IPS DF 6.9 (cell line): ENCODE data around the gene NCMAP.

Experiments
- DNase-seq: peaks from one replicate; pipeline ENCODE4 v3.0.0-alpha.2; 2013; ENCODE audit warnings: low read depth, low spot score
- H3K27ac ChIP-seq: one replicate; pipeline ENCODE4 v1.5.1; 2013; ENCODE audit warnings: low read length, control low read depth
- H3K27me3 ChIP-seq: 2 replicates; pipeline ENCODE4 v1.6.1; 2013; ENCODE audit warnings: mild to moderate bottlenecking, low read length; ENCODE audit not compliant: control insufficient read depth, insufficient read depth
- H3K36me3 ChIP-seq: 2 replicates; pipeline ENCODE4 v1.6.1; 2013; ENCODE audit warnings: low read length; ENCODE audit not compliant: control insufficient read depth, insufficient read depth
- H3K4me1 ChIP-seq: 2 replicates; pipeline ENCODE4 v1.6.1; 2013; ENCODE audit warnings: low read length; ENCODE audit not compliant: control insufficient read depth, insufficient read depth
- H3K4me3 ChIP-seq: 2 replicates; pipeline ENCODE4 v1.5.1; 2013; ENCODE audit warnings: mild to moderate bottlenecking, low read length
- H3K9me3 ChIP-seq: 2 replicates; pipeline ENCODE4 v1.6.1; 2013; ENCODE audit warnings: low read length, inconsistent platforms; ENCODE audit not compliant: control insufficient read depth, insufficient read depth
- WGBS: extraction: QIAGEN DNeasy Blood & Tissue Kit; methylation state at CpG from one replicate; pipeline ENCODE4 v1.1.7; 2013; ENCODE audit warnings: mixed read lengths, missing lambda C conversion rate; ENCODE audit not compliant: insufficient read length, insufficient coverage; 5-methylcytosine and 5-hydroxymethylcytosine counted together

The NCMAP gene

DNA sequence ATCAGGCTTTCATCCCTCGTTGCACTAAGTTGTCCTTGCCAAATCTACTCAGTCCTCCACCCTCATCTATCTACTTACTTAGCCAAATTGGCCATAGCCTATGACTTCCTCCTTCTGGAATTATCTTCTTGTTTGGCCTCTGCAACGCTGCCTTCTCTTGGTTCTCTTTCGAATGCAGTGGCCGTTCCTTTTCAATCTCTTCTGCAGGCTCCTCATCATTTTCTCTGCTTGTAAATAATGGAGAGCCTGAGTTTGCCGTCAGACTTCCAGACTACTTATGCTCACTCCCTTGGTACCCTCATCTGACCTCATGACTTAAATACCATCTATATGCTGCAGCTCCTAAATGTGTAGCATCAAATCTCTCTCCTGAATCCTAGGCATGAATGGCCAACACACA is 64.8 kb downstream of the NCMAP start:
- DNase-seq, result no peak
- H3K36me3 ChIP-seq, result no peaks in the 10 kb centered on the region
- H3K4me1 ChIP-seq, result no peaks in the 10 kb centered on the region
- no CpG with 5 or more reads among the region's 5 CpGs for WGBS
- no peak overlapping the region for H3K27ac ChIP-seq
- no peaks in the 10 kb centered on the region for H3K9me3 ChIP-seq
- no peaks in the 10 kb centered on the region for H3K27me3 ChIP-seq
- H3K4me3 ChIP-seq, result no peak overlapping the region

DNA sequence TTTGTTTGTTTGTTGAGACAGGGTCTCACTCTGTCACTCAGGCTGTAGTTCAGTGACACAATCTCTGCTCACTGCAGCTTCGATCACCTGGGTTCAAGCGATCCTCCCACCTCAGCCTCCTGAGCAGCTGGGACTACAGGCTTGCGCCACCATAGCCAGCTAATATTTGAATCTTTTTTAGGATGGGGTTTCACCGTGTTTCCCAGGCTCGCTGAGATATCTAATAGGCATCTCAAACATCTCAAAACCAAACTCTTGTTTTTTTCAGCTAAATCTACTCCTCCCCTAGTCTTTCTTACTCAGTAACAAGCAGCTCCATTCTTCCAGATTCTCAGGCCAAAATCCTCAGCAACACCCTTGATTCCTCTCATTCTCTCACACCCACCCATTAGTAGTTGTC is 65.2 kb downstream of the NCMAP start:
- Histone ChIP-seq H3K4me3 (no peak overlapping the region), H3K36me3 (no peaks in the 10 kb centered on the region), H3K27me3 (no peaks in the 10 kb centered on the region), H3K27ac (no peak overlapping the region), H3K9me3 (no peaks in the 10 kb centered on the region), H3K4me1 (no peaks in the 10 kb centered on the region)
- DNase-seq, result no peak
- no CpG with 5 or more reads among the region's 5 CpGs for WGBS

DNA sequence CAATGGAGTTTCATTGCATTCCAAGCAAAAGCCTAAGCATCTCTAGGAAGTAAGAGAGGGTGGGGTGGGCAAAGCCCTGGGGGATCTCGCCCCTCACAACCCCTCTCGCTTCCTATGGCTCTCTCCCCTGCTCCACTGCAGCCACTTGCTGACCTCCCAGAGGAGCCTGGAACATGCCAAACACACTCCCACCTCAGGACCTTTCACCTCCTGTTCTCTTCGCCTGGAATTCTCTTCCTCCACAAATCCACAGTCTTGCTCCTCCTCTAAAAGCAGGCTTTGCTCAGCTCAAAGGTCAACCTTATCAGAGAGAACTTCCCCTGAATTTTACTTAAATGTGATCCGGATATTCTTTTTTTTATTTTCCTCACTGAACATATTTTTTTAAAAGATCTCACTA is 66.3 kb downstream of the NCMAP start:
- Histone ChIP-seq H3K4me1 (no peaks in the 10 kb centered on the region), H3K9me3 (no peaks in the 10 kb centered on the region), H3K36me3 (no peaks in the 10 kb centered on the region), H3K27me3 (no peaks in the 10 kb centered on the region), H3K27ac (no peak overlapping the region), H3K4me3 (no peak overlapping the region)
- DNase-seq, result no peak
- no CpG with 5 or more reads among the region's 4 CpGs for WGBS

DNA sequence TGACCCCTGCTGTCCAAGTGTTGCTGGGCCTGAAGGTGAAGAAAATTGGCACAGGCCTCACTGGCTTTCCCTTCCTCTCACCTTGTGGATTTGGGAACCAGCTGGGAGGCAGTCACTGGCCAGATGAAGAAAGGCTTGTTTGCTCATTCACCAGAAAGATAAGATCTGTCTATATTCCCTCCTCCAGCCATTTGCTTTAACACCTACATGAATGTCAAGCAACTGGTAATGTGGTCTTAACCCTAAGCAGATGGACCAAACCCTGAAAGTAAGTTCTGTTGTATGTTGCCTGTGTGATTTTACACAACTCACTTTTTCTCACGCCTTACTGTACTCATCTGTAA is 76.9 kb downstream of the NCMAP start:
- DNase-seq, result no peak
- WGBS, result no CpG with 5 or more reads among the region's 1 CpG
- no peak overlapping the region for H3K4me3 ChIP-seq
- H3K36me3 ChIP-seq, result no peaks in the 10 kb centered on the region
- H3K9me3 ChIP-seq, result no peaks in the 10 kb centered on the region
- no peak overlapping the region for H3K27ac ChIP-seq
- H3K27me3 ChIP-seq, result no peaks in the 10 kb centered on the region
- H3K4me1 ChIP-seq, result no peaks in the 10 kb centered on the region

DNA sequence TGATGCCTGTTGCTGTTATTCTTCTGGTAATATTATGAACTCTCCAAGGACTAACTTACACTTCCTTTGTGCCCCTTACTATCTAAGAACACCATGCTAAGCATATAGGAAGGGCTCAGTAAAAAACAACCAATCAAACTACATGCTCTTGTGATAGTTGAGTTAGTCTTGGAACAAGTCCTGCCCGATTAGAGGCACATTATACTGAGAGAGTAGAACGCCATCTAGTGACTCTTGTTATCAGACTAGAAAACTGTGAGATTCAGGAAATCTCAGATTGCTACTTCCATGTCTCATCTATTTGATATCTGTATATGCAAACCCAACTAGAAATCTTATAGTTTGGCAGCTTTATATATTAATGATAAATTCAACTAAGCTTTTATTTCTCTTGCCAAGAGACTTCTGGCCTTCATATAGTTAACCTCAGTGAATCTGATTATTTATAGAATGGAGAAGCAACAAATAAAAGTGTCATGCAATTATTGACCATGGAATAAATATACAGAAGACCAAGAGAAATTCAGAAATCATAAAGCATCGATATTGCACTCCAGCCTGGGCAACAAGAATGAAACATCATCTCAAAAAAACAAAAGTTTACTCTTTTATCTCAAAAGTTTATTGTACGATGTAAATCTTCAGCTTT is 79.4 kb downstream of the NCMAP start:
- H3K9me3 ChIP-seq, result no peaks in the 10 kb centered on the region
- H3K4me1 ChIP-seq, result no peaks in the 10 kb centered on the region
- WGBS, result no CpG with 5 or more reads among the region's 4 CpGs
- no peaks in the 10 kb centered on the region for H3K27me3 ChIP-seq
- DNase-seq, result no peak
- H3K36me3 ChIP-seq, result no peaks in the 10 kb centered on the region
- no peak overlapping the region for H3K4me3 ChIP-seq
- no peak overlapping the region for H3K27ac ChIP-seq

DNA sequence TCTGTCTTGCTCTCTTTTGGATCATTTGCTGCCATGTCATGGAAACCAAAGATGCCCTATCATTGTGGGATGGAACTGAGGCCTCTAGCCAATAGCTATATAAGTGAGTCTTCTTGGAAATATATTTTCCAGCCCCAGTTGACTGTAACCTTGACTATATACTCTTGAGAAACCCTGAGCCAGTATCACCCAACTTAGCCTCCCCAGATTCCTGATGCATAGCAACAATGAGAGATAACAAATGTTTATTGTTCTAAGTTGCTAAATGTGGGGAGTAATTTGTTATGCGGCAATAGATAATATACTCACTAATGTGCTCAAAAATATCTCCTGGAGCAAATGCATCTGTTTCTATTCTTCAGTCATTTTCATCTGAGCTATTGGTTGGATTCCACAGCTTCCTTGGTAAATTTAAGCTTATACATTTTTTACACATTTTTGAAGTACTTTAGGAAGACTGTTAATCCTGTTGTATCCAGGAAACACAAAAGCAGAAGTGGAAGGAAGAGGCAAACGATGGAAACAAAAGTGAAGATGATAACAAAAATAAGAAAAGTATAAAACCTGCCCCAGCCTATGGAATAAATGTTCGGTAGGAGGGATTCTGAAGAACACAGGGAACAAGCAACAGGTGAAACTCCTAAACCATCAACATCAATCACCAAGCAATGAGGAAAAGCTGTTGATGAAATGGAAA is 80.9 kb downstream of the NCMAP start:
- no peaks in the 10 kb centered on the region for H3K36me3 ChIP-seq
- DNase-seq, result no peak
- WGBS, result no CpG with 5 or more reads among the region's 3 CpGs

DNA sequence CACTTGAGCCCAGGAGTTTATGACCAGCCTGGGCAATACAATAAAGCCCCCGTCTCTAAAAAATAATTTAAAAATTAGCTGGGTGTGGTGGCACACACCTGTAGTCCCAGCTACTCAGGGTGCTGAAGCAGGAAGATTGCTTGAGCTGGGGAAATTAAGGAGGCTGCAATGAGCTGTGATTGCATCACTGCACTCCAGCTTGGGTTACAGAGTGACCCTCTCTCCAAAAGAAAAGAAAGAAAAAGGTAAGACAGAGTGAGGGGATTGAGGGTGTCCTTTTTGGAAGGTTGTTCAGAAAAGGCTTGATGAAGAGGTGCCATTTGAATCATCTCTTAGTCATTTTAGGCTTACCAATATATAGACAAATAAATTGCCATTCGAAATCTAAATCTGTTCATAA is 83.2 kb downstream of the NCMAP start:
- Histone ChIP-seq H3K4me1 (peaks cover 4% of the 10 kb centered on the region), H3K9me3 (no peaks in the 10 kb centered on the region), H3K27me3 (no peaks in the 10 kb centered on the region), H3K36me3 (no peaks in the 10 kb centered on the region), H3K27ac (no peak overlapping the region), H3K4me3 (no peak overlapping the region)
- no CpG with 5 or more reads among the region's 2 CpGs for WGBS
- DNase-seq, result no peak

More for the DNA sequence above, 80.9 kb downstream of the NCMAP start:
- Histone ChIP-seq H3K27me3 (no peaks in the 10 kb centered on the region), H3K9me3 (no peaks in the 10 kb centered on the region), H3K4me1 (peaks cover 4% of the 10 kb centered on the region), H3K27ac (no peak overlapping the region), H3K4me3 (no peak overlapping the region)

DNA sequence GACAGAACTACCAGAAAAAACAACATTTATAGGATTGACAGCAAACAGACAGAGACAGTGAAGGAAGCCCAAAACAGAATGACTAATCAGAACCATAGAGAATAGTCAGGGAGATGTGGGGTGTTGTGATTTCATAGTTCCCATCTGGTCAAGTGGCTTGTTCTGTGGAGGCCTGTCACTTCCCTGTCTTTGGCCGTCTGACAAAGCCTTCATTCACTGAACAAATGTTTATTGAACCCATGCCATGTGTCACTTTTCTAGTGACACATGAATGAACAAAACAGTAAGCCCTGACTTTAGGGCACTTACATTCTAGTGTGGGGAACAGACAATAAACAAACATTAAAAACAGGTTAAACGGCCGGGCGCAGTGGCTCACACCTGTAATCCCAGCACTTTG is 84.0 kb downstream of the NCMAP start:
- H3K9me3 ChIP-seq, result no peaks in the 10 kb centered on the region
- H3K36me3 ChIP-seq, result no peaks in the 10 kb centered on the region
- no peak overlapping the region for H3K27ac ChIP-seq
- WGBS, result no CpG with 5 or more reads among the region's 4 CpGs
- H3K4me1 ChIP-seq, result peaks cover 4% of the 10 kb centered on the region
- DNase-seq, result no peak
- no peaks in the 10 kb centered on the region for H3K27me3 ChIP-seq
- no peak overlapping the region for H3K4me3 ChIP-seq

DNA sequence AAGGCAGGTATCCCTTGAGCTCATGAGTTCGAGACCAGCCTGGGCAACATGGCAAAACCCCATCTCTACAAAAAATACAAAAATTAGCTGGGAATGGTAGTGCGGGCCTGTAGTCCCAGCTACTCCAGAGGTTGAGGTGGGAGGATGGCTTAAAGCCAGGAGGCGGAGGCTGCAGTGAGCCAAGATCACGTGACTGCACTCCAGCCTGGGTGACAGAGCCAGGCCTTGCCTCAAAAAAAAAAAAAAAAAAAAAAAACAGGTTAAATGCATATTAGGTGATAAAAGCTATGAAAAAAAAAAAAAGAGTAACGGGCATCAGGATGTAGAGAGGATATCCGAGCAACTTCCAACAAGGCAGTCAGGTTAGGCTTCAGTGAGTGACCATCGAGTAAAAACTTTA is 84.4 kb downstream of the NCMAP start:
- H3K4me3 ChIP-seq, result no peak overlapping the region
- H3K36me3 ChIP-seq, result 0 out of 2 replicates have a peak, but pooled peaks cover 2% of the 10 kb centered on the region
- H3K9me3 ChIP-seq, result no peaks in the 10 kb centered on the region
- H3K4me1 ChIP-seq, result peaks cover 4% of the 10 kb centered on the region
- no peak for DNase-seq
- no CpG with 5 or more reads among the region's 7 CpGs for WGBS
- no peaks in the 10 kb centered on the region for H3K27me3 ChIP-seq
- H3K27ac ChIP-seq, result no peak overlapping the region

DNA sequence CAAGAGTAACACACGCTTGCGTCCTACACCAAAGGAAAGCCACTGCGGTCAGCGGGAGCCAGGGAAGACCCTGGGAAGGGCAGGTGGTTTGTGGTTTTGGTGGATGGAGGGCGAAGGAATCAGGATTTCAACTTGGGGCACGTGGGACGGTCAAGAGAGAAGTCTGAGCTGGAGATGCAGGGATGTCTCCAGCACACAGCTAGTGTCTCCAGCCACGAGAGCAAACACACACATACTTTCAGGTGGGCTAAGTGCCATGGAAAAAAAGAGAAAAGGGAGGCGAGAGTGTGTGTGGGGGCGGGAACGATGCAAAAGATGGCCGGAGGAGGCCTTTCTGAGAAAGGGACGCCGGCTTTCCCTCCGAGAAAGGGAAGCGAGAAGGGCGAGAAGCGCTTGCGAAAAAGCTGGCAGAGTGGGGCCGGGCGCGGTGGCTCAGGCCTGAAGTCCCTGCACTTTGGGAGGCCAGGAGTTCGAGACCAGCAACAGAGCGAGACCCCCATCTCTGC is 85.8 kb downstream of the NCMAP start:
- Histone ChIP-seq H3K4me3 (peak overlapping the region; percentile 25; the same call in 1 of the 2 replicates), H3K9me3 (no peaks in the 10 kb centered on the region), H3K27me3 (no peaks in the 10 kb centered on the region), H3K36me3 (peaks cover 7% of the 10 kb centered on the region; the same call in 1 of the 2 replicates), H3K27ac (no peak overlapping the region), H3K4me1 (peaks cover 4% of the 10 kb centered on the region)
- no CpG with 5 or more reads among the region's 24 CpGs for WGBS
- no peak for DNase-seq
